ENCODE results near the gene CXCL3.

The CXCL3 gene

GRCh38 chr4:74016068-74016467 lies 22.4 kb downstream of the CXCL3 start:
- FAIRE-seq (no peak), DNase-seq (ENCODE audit: insufficient read length, low spot score) (no peak)

- DNase-seq (ENCODE audit: insufficient read length, low spot score) (no peak), FAIRE-seq (no peak)
Measured at GRCh38 chr4:74015126-74015780, 23.2 kb downstream of the CXCL3 start.

GRCh38 chr4:74014332-74014731 lies 24.2 kb downstream of the CXCL3 start:
- no peak for DNase-seq (ENCODE audit: insufficient read length, low spot score)
- FAIRE-seq, result no peak

- no peak for FAIRE-seq
Measured at GRCh38 chr4:74013264-74013663, 25.2 kb downstream of the CXCL3 start.

GRCh38 chr4:74012130-74012529 lies 26.4 kb downstream of the CXCL3 start:
- FAIRE-seq (no peak), DNase-seq (ENCODE audit: insufficient read length, low spot score) (no peak)

More at GRCh38 chr4:74013264-74013663, 25.2 kb downstream of the CXCL3 start:
- no peak for DNase-seq (ENCODE audit: insufficient read length, low spot score)

GRCh38 chr4:74009307-74009706 lies 29.2 kb downstream of the CXCL3 start:
- FAIRE-seq (no peak), DNase-seq (ENCODE audit: insufficient read length, low spot score) (no peak)

GRCh38 chr4:74006009-74006476 lies 32.4 kb downstream of the CXCL3 start:
- FAIRE-seq (no peak), DNase-seq (ENCODE audit: insufficient read length, low spot score) (no peak)

- DNase-seq (ENCODE audit: insufficient read length, low spot score) (no peak), FAIRE-seq (no peak)
Measured at GRCh38 chr4:74005528-74005927, 33.0 kb downstream of the CXCL3 start.

GRCh38 chr4:74004668-74005067 lies 33.8 kb downstream of the CXCL3 start:
- DNase-seq (ENCODE audit: insufficient read length, low spot score), result no peak
- no peak for FAIRE-seq

- FAIRE-seq, result no peak
- no peak for DNase-seq (ENCODE audit: insufficient read length, low spot score)
Measured at GRCh38 chr4:74000301-74000700, 38.2 kb downstream of the CXCL3 start.

- no peak for DNase-seq (ENCODE audit: insufficient read length, low spot score)
- FAIRE-seq, result no peak
Measured at GRCh38 chr4:73998040-73999011, 40.2 kb downstream of the CXCL3 start, which contains the start of gene CXCL5. CXCL5 (minus strand) TSS chr4:73998677; CDS start chr4:73998581, 96 bp downstream.

GRCh38 chr4:73992050-73992449 lies 46.4 kb downstream of the CXCL3 start:
- FAIRE-seq, result no peak
- no peak for DNase-seq (ENCODE audit: insufficient read length, low spot score)

- no peak for DNase-seq (ENCODE audit: insufficient read length, low spot score)
- FAIRE-seq, result no peak
Measured at GRCh38 chr4:73991742-73992000, 46.8 kb downstream of the CXCL3 start.

- FAIRE-seq, result no peak
- DNase-seq (ENCODE audit: insufficient read length, low spot score), result no peak
Measured at GRCh38 chr4:73990988-73991741, 47.3 kb downstream of the CXCL3 start.

GRCh38 chr4:73989928-73990327 lies 48.6 kb downstream of the CXCL3 start:
- no peak for DNase-seq (ENCODE audit: insufficient read length, low spot score)
- no peak for FAIRE-seq

GRCh38 chr4:73989031-73989430 lies 49.5 kb downstream of the CXCL3 start:
- FAIRE-seq (no peak), DNase-seq (ENCODE audit: insufficient read length, low spot score) (no peak)

- no peak for DNase-seq (ENCODE audit: insufficient read length, low spot score)
- FAIRE-seq, result no peak
Measured at GRCh38 chr4:73988061-73988460, 50.4 kb downstream of the CXCL3 start, which contains the start of gene PPBP. PPBP (minus strand) TSS chr4:73988190; CDS start chr4:73988103, 87 bp downstream.

Data from HTR-8/SVneo (cell line).